Activated T-helper 1 cell treated with anti-CD3 and anti-CD28 coated beads, Interleukin-12 subunit alpha, Interleukin-12 subunit beta, Interleukin-2, Interleukin-4 antibody, amounts not matched to agents 30 ng/mL and 10 ng/mL and 1 ng/mL, durations not matched to agents 14 hours and 24 hours and 36 hours (primary cell): ENCODE data around the gene RPS18. TPM values are rescaled to one million over a fixed set of nuclear protein-coding genes. Genes with fewer than 3 reads are reported as not detected.

Experiments
- total RNA-seq: library from RNA; stranded (reverse); gene quantifications from 2 replicates; pipeline ENCODE4 v1.2.3, GENCODE V29; 2022

RPS18 gene
- total RNA-seq, 1 donor from 2014 or later: 2,930 TPM

Other genes starting within 250 kb of the RPS18 start
- 61.0 and 66.7 TPM in 2 replicates for gene HLA-DPA1, start 198.4 kb upstream of the RPS18 start, total RNA-seq
- gene HLA-DPB1, start 196.1 kb upstream of the RPS18 start, total RNA-seq: 12.2 and 12.3 TPM in 2 replicates
- gene COL11A2, start 79.6 kb upstream of the RPS18 start, total RNA-seq: 0.61 and 0.65 TPM in 2 replicates
- 46.6 and 47.4 TPM in 2 replicates for gene RXRB, start 71.4 kb upstream of the RPS18 start, total RNA-seq
- gene SLC39A7, start 71.2 kb upstream of the RPS18 start, total RNA-seq: 67.1 and 68.8 TPM in 2 replicates
- 14.8 and 15.2 TPM in 2 replicates for gene HSD17B8, start 67.4 kb upstream of the RPS18 start, total RNA-seq
- 50.7 and 53.4 TPM in 2 replicates for gene RING1, start 63.6 kb upstream of the RPS18 start, total RNA-seq
- gene VPS52, start 199 bp upstream of the RPS18 start, total RNA-seq: 59.8 and 63.5 TPM in 2 replicates
- gene B3GALT4, start 5.0 kb downstream of the RPS18 start, total RNA-seq: 4.4 and 5.6 TPM in 2 replicates
- gene WDR46, start 17.2 kb downstream of the RPS18 start, total RNA-seq: 113 and 123 TPM in 2 replicates
- 122 and 126 TPM in 2 replicates for gene PFDN6, start 17.5 kb downstream of the RPS18 start, total RNA-seq
- gene RGL2, start 26.9 kb downstream of the RPS18 start, total RNA-seq: 27.6 and 28.0 TPM in 2 replicates
- gene TAPBP, start 42.0 kb downstream of the RPS18 start, total RNA-seq: 264 and 265 TPM in 2 replicates
- 12.5 and 14.7 TPM in 2 replicates for gene ZBTB22, start 45.7 kb downstream of the RPS18 start, total RNA-seq
- gene DAXX, start 50.9 kb downstream of the RPS18 start, total RNA-seq: 66.3 and 69.3 TPM in 2 replicates
- 54.7 and 59.6 TPM in 2 replicates for gene KIFC1, start 119.7 kb downstream of the RPS18 start, total RNA-seq
- 28.7 and 38.8 TPM in 2 replicates for gene PHF1, start 138.9 kb downstream of the RPS18 start, total RNA-seq
- gene CUTA, start 146.0 kb downstream of the RPS18 start, total RNA-seq: 131 and 137 TPM in 2 replicates
- gene SYNGAP1, start 148.0 kb downstream of the RPS18 start, total RNA-seq: 37.1 and 56.6 TPM in 2 replicates
- gene ZBTB9, start 182.5 kb downstream of the RPS18 start, total RNA-seq: 15.8 and 17.0 TPM in 2 replicates